Effector CD8-positive, alpha-beta T cell (primary cell): ENCODE results near the gene TNFAIP3.
"Not testable (repeated sequence)": the region's sequence is repeated elsewhere in the genome, so short reads cannot be mapped to it uniquely, and the experiment has no call there.

ENCODE experiments used
- DNase-seq: peaks from one replicate; lab custom pipeline; 2025; lab: John Stamatoyannopoulos, UW
- total RNA-seq, 4 experiments: gene quantifications; one replicate each; lab custom pipeline; 2026; lab: John Stamatoyannopoulos, UW

Gene TNFAIP3
- 582 to 1,061 (median 839) reads per million in 4 experiments for total RNA-seq

DNA sequence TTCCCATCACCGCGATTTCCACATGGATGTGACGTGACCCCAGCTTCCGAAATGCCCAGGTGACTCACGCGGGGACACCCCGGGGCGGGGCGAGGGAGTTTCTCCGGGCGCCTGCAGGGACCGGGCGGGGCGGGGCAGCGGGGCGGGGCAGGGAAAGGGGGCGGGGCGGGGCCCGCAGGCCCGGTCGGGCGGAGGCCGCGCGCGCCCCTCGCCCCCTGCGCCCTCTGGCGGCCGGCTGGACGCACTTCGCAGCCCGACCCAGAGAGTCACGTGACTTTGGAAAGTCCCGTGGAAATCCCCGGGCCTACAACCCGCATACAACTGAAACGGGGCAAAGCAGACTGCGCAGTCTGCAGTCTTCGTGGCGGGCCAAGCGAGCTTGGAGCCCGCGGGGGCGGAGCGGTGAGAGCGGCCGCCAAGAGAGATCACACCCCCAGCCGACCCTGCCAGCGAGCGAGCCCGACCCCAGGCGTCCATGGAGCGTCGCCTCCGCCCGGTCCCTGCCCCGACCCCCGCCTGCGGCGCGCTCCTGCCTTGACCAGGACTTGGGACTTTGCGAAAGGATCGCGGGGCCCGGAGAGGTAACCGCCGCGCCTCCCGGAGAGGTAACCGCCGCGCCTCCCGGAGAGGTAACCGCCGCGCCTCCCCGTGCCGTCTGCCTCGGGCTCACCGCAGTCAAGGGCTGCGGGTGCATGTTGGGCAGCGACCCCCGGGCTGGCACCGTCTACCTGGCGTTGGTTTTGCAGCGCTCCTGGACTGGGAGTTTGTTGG, at the start of gene TNFAIP3:
Gene TNFAIP3, plus strand, starts transcription at position 346 of the 771 bp plus-strand sequence. CDS start 3,969 bp downstream, outside the sequence.
- DNase-seq: peak; percentile 94

DNA sequence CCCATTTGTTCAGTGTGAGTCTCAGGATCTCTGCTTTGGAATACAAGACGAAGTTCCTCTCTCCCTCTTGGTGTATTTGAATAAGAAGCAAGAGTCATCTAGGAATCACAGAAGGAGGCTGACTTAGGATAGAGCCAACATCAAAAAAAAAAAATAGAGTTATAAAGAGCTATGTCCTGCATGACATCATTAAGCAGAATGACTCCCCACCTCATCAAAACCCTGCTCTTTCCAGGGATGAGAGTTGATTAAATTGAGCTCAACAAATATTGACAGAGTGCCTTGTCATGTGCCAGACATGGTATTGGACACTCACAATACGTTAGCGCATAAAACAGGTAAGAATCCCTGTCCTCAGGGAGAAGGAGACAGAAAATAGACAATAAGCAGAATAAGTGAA, 48.6 kb upstream of the TNFAIP3 start:
- DNase-seq: no peak

DNA sequence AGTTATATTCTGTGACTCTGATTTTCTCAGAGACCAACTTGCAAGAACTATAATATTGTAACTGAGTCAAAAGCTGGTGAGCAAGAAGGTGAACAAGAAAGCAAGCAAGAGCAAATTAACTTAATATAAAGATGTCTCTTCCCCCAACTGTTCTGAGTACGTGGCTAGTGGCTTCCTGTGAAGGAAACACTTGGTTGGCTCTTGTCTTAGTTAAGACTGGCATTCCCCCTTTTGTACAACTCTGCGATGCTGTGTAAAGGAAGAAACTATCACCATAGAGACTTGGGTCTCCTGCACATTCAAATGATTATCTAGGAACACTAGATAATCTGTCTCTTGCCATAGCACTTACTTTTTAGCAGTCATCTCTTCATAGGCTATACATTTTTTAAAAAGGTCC, 47.3 kb upstream of the TNFAIP3 start:
- DNase-seq: no peak

DNA sequence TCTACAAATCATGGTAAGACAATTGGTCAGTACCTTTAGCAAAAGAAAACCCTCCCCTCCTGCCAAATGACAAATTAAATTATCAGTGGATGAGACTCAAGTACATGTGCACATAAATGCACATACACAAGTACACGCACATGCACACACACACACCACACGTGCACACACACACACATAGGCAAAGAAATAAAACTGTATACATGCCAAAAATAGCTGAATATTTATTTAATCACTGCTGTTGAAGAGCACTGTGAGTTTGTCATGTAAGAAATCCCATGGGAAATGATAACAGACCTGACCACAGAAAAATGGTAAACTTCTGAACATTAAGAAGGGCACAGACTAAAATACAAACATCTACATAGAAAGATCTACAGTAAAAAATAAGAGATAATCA, 46.6 kb upstream of the TNFAIP3 start:
- DNase-seq: no peak

DNA sequence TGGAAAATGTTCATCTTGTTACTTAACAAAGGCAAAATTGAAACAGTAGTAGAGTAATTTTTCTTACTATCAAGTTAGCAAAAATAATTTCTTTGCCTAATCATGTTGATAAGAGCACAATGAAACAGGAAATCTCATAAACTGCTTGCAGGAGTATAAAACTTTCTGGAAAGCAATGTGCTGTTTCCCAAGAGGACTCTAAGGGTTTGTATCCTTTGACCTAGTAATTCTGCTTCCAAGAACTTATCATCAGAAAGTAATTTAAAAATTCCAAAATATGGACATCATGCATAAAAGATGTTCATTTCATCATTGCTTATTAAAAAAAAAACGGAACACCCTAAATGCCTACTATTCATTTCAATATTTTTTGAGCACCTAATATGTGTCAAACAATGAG, 46.1 kb upstream of the TNFAIP3 start:
- DNase-seq: no peak

DNA sequence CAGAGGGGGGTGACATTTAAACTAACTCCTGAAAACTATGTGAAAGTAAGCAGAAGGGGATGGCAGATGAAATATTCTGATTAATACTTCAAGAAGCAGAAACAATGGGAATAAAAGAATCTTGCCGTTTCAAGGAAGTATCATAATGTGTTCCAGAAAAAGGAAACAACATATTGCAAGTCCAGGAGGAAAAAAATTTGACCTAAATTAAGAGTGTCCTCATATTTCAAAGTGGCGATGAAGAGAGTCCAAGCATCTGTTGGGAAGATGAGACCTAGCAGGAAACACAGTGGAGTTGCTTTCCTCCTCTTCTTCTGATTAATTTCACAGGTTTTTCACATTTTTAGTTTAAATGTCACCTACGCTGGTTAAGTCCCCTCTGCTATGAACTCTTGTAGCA, 45.6 kb upstream of the TNFAIP3 start:
- no peak for DNase-seq

DNA sequence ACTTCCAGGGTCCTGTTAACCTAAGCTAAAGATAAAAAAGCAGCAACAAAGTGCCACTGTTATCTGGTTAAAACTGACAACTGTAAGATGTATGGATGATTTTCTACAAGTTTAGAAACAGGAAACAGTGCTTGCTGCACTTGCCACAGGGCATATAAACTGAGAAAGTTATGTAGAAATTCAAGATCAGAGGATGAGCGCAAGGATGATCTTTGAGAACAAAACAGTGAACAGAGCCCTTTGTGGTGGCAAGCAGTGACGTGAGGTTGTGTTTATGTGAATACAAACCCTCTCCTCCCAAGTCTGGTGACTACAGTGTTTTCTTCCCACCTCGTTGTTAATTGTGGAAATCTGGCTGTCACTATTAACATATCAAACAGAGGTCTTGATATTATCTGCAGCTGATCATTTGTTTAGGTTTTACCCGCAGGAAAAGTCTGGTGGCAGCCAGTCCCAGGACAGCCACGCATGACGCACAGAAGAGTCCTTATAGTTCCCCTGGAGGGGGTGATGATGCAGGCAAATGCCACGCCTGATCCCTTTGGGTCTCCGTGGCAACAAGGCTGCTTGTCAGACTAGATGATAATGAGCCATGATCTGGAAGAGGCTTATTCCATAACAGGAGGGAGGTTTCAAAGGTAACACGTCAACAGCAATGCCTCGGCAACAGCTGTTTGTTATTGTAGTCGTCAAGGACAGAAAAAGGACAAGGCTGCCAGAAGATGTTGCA, 43.1 kb upstream of the TNFAIP3 start:
- peak; percentile 83 for DNase-seq

DNA sequence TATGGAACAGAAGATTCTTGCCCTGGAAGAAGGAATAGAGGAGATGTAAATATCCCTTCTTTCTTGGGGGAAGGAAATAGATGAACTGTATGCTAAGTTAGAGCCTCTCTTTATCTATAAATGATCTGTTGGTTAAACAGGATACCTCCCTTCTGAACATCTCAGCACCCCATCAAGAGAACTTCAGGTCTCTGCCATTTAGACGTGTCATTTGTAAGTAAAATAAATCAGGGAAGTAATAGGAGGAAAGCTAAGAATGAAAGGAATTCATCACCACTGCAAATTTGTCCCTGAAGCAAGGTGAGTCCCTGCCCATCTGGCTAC, 42.5 kb upstream of the TNFAIP3 start:
- no peak for DNase-seq

DNA sequence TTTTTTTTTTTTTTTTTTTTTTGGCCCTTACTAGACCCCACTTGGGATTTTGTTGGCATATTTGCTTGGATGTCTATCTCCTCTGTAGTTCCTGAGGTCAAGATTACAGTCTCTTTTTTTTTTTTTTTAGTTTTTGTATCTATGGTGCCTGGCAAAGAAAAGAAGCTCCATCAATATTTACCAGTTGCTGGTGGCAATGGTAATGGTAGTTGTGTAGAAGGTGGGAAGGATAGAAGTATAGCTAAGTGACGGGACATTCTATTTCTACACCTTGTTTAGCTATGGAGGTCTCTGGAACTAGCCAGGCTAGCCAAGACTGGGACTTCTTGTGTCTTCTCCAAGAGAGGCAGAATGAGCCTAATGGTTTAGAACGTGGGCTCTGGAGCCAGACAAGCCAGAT, 42.2 kb upstream of the TNFAIP3 start:
- no peak for DNase-seq

DNA sequence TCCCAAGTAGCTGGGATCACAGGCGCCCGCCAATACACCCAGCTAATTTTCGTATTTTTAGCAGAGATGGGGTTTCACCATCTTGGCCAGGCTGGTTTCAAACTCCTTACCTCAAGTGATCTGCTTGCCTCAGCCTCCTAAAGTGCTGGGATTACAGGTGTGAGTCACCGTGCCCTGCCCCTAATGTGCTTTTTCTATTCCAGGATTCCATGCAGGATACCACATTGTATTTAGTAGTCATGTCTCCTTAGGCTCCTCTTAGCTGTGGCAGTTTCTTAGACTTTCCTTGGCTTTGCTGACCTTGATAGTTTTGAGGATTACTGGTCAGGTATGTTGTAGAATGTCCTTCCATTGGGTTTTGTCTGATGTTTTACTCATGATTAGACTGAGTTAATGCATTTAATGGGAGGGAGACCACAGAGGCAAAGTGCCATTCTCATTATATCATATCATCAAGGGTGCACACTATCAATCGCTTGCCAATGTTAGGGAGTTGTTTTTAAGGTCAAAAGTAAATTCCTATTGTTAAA, 39.6 kb upstream of the TNFAIP3 start:
- DNase-seq: no peak

DNA sequence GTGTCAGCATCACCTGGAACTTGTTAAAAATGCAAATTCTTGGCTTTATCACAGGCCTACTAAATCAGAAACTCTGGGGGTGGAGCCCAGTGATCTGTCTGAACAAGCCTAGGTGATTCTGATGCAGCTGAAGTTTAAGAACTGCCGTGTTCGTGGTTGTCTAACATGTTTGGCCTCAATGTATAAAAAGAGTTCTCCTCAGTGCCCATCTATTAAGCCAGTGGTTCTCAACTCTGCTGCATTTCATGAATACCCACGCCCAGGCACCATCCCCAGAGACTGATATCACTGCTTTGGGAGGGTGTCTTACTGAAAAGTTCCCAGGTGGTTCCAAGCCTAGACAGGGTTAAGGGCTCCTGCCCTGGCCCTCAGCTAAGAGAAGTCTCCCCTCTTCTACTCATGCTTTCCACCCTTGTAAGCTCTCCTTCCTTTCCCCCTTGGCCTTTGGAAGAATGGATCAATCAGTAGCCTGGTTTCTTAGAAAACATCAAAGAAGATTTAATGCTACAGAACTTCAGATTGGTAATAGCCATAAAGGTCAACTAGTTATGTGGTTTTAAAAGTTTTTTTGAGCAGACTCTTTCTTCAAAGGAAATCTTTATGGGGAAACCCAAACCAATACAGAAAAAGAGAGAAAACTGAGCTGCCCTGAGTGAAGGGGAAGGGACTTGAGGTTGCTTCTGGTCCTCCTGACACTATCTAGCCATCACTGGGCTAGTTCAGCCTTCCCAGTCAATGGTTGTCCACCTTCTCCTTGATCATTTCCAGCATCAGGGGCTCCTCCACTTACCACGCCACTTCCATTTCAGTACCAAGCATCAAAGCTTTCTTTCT, 38.9 kb upstream of the TNFAIP3 start:
- DNase-seq: no peak

DNA sequence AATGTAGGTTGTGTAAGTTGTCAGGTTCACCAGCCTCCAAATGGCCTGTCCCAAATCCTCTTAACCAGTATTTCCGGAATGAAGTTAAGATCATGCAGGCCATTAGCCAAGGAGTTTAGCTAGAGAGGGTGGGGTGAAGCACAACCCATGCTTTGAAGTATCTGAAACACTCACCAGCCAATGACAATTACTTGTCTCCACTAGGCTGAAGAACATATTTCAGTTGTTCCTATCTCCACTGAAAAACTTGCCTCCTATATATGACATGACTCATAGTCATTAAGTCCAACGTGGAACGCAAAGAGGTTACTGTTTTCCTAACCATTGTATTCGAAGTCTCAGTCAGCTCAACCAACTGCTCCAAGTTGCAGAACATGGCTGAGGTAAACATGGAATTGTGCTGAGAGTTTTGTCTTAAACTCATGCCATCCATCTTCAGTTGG, 37.4 kb upstream of the TNFAIP3 start:
- no peak for DNase-seq

DNA sequence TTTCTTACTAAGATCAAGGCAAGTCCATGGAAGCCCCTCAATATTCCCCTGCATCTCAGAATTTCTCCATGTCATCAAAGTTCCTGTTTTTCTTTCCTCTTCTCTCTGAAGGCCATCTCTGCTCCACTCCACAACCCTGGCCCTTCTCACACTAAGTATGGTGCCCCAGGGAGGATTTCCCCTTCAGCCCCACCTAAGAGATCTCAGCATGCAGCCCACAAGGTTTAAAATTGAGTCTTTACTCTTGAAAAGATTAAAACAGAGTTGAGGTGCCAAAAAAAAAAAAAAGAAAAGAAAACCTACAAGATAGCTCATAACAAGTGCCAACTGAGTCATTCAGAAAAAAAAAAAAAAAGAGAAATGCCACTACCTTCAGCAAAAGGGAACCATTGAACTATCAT, 36.5 kb upstream of the TNFAIP3 start:
- no peak for DNase-seq

DNA sequence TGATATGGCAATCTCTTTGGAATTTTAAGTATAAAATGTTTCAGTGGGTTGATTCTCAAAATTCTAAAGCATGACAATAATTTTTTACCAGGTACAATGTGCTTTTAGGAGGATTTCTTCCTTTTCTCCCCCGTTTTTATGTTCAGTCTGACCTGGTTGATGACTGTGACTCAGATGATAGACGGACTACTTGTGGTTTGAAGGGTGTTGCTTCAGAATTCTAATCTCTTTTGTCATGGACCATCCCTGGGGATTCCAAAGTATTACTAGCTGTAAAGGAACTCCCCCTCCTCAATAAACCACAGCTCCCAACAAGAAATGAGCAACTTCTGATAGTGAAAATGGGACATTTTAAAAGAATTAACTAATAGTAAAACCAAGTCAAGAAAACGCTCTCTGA, 34.9 kb upstream of the TNFAIP3 start:
- DNase-seq: no peak

DNA sequence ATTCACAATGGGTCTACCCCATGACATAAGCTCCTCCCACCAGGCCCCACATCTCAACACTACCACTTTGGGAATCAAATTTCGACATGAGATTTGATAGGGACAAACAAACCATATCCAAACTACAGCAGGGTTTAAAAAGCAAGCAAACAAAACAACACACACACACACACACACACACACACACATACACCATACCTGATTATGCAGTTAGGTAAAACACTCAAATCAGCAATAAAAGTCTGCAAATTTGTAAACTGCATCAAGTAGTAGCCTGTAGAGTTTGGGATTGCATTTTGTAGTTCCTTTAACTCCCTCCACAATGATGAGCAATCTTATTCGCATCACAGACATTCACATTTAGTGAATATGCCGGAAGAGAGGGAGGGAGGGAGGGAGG, 32.6 kb upstream of the TNFAIP3 start:
- DNase-seq: no peak

DNA sequence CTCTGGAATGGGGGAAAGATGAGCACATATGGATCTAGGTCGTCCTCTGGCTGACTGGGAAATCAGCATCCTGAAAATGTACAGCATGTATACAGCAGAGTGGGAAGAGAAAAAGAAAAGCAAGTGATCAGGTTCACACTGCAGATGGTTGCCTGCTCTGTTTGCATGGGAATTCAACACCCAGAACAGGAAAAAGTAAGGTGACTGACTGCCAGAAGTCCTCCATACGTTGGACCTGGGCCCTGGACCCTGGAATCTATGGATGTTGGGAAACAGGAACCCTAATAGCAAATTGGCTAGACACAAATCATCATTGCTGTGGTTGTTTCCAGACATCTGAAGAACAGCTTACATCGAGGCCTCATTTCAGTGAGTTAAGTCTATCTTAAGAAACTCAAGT, 30.3 kb upstream of the TNFAIP3 start:
- DNase-seq: no peak

DNA sequence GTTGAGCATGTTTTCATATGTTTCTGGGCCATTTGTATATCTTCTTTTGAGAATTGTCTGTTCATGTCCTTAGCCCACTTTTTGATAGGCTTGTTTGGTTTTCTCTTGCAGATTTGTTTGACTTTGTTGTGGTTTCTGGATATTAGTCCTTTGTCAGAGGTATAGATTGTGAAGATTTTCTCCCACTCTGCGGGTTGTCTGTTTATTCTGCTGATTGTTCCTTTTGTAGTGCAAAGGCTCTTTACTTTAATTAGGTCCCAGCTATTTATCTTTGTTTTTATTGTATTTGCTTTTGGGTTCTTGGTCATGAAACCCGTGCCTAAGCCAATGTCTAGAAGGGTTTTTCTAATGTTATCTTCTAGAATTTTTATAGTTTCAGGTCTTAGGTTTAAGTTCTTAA, 29.0 kb upstream of the TNFAIP3 start:
- DNase-seq: not testable (repeated sequence)

DNA sequence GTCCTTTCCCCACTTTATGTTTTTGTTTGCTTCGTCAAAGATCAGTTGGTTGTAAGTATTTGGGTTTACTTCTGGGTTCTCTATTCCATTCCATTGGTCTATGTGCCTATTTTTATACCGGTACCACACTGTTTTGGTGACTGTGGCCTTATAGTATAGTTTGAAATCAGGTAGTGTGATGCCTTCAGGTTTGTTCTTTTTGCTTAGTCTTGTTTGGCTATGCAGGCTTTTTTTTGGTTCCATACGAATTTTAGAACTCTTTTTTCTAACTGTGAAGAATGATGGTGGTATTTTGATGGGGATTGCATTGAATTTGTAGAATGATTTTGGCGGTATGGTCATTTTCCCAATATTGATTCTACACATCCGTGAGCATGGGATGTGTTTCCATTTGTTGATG, 28.5 kb upstream of the TNFAIP3 start:
- not testable (repeated sequence) for DNase-seq

DNA sequence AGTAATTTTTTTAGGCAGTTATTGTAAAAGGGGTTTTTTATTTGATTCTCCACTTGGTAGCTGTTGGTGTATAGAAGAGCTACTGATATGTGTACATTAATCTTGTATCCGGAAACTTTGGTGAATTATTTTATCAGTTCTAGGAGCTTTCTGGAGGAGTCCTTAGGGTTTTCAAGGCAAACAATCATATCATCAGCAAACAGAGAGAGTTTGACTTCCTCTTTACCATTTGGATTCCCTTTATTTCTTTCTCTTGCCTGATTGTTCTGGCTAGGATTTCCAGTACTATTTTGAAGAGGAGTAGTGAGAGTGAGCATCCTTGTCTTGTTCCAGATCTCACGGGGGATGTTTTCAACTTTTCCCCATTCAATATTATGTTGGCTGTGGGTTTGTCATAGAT, 28.0 kb upstream of the TNFAIP3 start:
- DNase-seq: no peak

DNA sequence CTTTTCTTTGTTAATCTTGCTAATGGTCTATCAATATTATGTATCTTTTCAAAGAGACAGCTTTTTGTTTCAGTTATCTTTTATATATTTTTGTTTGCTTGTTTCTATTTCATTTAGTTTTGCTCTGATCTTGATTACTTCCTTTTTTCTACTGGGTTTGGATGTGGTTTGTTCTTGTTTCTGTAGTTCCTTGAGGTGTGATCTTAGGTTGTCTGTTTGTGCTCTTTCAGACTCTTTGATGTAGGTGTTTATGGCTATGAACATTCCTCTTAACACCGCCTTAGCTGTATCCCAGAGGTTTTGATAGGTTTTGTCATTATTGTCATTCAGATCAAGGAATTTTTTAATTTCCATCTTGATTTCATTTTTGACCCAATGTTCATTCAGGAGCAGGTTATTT, 26.8 kb upstream of the TNFAIP3 start:
- DNase-seq: no peak

DNA sequence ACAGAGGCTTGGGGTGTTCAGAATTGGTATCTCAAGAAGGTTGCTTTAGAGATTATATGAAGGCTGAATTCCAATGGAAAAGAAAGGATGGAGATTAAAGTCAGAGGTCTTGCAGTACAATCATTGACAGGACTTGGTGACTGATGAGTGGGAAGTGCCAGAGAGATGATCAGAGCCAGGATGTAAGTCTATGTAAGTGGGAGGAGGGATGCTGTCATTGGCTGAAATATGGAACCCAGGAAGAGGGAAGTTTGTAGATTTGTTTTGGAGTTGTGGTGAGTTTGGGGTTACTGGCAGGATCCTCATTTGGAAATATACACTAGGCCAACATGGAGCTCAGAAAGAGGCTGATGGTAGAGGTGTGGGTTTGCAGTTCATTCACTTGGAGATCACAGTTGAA, 23.8 kb upstream of the TNFAIP3 start:
- DNase-seq: no peak

DNA sequence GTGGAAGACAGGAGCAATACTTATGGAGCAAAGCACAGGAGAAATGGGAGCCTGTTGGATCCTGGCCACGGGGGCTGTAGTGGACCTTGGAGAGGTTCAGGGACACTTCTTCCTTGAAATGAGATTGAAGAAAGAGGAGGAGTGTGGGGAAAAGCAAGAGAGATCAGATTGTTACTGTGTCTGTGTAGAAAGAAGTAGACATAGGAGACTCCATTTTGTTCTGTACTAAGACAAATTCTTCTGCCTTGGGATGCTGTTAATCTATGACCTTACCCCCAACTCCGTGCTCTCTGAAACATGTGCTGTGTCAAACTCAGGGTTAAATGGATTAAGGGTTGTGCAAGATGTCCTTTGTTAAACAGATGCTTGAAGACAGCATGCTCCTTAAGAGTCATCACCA, 22.7 kb upstream of the TNFAIP3 start:
- DNase-seq: not testable (repeated sequence)
